Measurements from ENCODE around the gene PKDREJ. TPM values are rescaled to one million over a fixed set of nuclear protein-coding genes. Genes with fewer than 3 reads are reported as not detected.
A peak's percentile ranks its signal among the peaks of the same experiment; 100 is the strongest.

PKDREJ gene
- total RNA-seq, 1 donor from 2014 or later: not detected

GRCh38 chr22:46250035-46250782, 12.9 kb downstream of the PKDREJ start, which contains the start of gene CDPF1:
CDPF1 (minus strand) TSS chr22:46250293; CDS start chr22:46248284, 2,009 bp downstream.
- no peak for DNase-seq (ENCODE audit: low read depth)

GRCh38 chr22:46247443-46247975, 15.6 kb downstream of the PKDREJ start:
- H3K4me3 ChIP-seq (ENCODE audit: low read depth, low read length): no peak overlapping the region
- DNase-seq (ENCODE audit: low read depth): no peak
- TF ChIP-seq CTCF (conservative IDR thresholded peaks at IDR 0.05; ENCODE audit: low read depth, low read length): no peak

More at GRCh38 chr22:46250035-46250782, 12.9 kb downstream of the PKDREJ start, which contains the start of gene CDPF1:
- TF ChIP-seq CTCF (conservative IDR thresholded peaks at IDR 0.05; ENCODE audit: low read depth, low read length): no peak
- peak within 1 kb of the TSS; percentile 89 for H3K4me3 ChIP-seq (ENCODE audit: low read depth, low read length)

GRCh38 chr22:46246178-46246577, 17.0 kb downstream of the PKDREJ start:
- TF ChIP-seq CTCF (conservative IDR thresholded peaks at IDR 0.05; ENCODE audit: low read depth, low read length): no peak
- no peak overlapping the region for H3K4me3 ChIP-seq (ENCODE audit: low read depth, low read length)
- no peak for DNase-seq (ENCODE audit: low read depth)

GRCh38 chr22:46245511-46245910, 17.6 kb downstream of the PKDREJ start:
- DNase-seq (ENCODE audit: low read depth): no peak
- TF ChIP-seq CTCF (conservative IDR thresholded peaks at IDR 0.05; ENCODE audit: low read depth, low read length): no peak
- H3K4me3 ChIP-seq (ENCODE audit: low read depth, low read length): no peak overlapping the region

- H3K4me3 ChIP-seq (ENCODE audit: low read depth, low read length): no peak overlapping the region
- no peak for TF ChIP-seq CTCF (conservative IDR thresholded peaks at IDR 0.05; ENCODE audit: low read depth, low read length)
- no peak for DNase-seq (ENCODE audit: low read depth)
Observed at GRCh38 chr22:46244771-46245170, 18.4 kb downstream of the PKDREJ start.

GRCh38 chr22:46242076-46242475, 21.1 kb downstream of the PKDREJ start:
- DNase-seq (ENCODE audit: low read depth): no peak
- no peak for TF ChIP-seq CTCF (conservative IDR thresholded peaks at IDR 0.05; ENCODE audit: low read depth, low read length)

More at GRCh38 chr22:46242076-46242475, 21.1 kb downstream of the PKDREJ start:
- H3K4me3 ChIP-seq (ENCODE audit: low read depth, low read length): no peak overlapping the region

Measured in epithelial cell of proximal tubule (primary cell).